Activated B cell treated with CpG ODN at 0.5 μM for 24 hours (primary cell): ENCODE measurements around the gene AKT3. TPM values are rescaled to one million over a fixed set of nuclear protein-coding genes. Genes with fewer than 3 reads are reported as not detected.

Source experiments
- ATAC-seq: fragments of 200-7000 bp; cut with Tn5 transposase; one replicate; pipeline ENCODE4 v1.10.0; 2021; ENCODE audit warnings: low read depth, mild to moderate bottlenecking, moderate library complexity
- CTCF ChIA-PET: fragments of 350-600 bp; sonication (Branson Sonifier 250); formaldehyde crosslinking; loops from one replicate; lab custom pipeline; 2021; ENCODE audit warnings: antibody characterized with exemption; lab: Charles Lee
- POLR2A ChIA-PET: fragments of 350-600 bp; sonication (Branson Sonifier 250); formaldehyde crosslinking; loops from one replicate; lab custom pipeline; 2021; ENCODE audit warnings: antibody characterized with exemption; lab: Charles Lee
- DNase-seq: peaks from one replicate; pipeline ENCODE4 v3.0.0; 2022
- H3K27ac Mint-ChIP-seq: one replicate; pipeline ENCODE4 v1.8.0; 2020; ENCODE audit warnings: mixed read lengths
- H3K27me3 Mint-ChIP-seq: one replicate; pipeline ENCODE4 v1.8.0; 2021; ENCODE audit warnings: mixed read lengths
- H3K36me3 Mint-ChIP-seq: one replicate; pipeline ENCODE4 v1.8.0; 2021; ENCODE audit warnings: low read depth, mixed read lengths
- H3K4me1 Mint-ChIP-seq: one replicate; pipeline ENCODE4 v1.8.0; 2021; ENCODE audit warnings: mixed read lengths
- H3K4me3 Mint-ChIP-seq: one replicate; pipeline ENCODE4 v1.8.0; 2020; ENCODE audit warnings: mild to moderate bottlenecking, mixed read lengths
- H3K9me3 Mint-ChIP-seq: one replicate; pipeline ENCODE4 v1.8.0; 2020; ENCODE audit warnings: mixed read lengths
- intact Hi-C: fragments of 100-400 bp; cut with micrococcal nuclease; formaldehyde crosslinking; loops from one replicate; pipeline ENCODE4 v1.15.1; 2024
- total RNA-seq: library from RNA; stranded (reverse); gene quantifications from 2 replicates; pipeline ENCODE4 v1.2.3, GENCODE V29; 2022
- TF ChIP-seq, protein P1 (sequence below): fragments of 200-600 bp; IDR thresholded peaks from one replicate; pipeline ENCODE4 v1.8.0; 2022; ENCODE audit warnings: antibody characterized with exemption, mild to moderate bottlenecking

The AKT3 gene
- total RNA-seq, 1 donor from 2014 or later, result 63.3 TPM

DNA sequence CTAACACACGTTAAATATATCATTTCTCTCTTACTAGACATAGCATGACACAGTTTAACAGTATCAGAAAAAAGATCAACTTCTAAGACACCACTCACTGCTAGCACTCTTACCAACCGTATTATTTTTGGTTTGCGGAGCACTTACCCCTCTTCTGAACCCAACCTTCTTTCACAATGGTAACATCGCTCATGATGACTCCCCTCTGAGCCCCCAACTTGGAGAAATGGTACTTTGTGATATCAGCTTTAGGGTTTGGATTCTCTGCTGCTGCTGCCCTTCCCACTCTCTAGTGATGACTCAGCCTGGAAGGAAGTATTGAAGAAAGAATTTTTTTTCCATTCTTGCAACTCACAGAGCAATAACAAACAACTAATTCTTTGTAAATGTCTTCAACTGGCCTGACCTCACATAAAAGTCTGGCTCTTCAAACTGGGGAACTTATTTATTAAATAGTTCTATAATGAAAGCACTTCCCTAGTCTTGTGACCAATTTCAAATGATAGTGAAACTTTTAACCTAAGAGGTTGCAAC lies 7.0 kb downstream of the AKT3 start:
- Mint-ChIP-seq H3K36me3 (peaks cover 8% of the 10 kb centered on the region), H3K4me3 (no peak overlapping the region), H3K27ac (no peak overlapping the region), H3K9me3 (peaks cover 2% of the 10 kb centered on the region), H3K4me1 (peaks cover 37% of the 10 kb centered on the region), H3K27me3 (no peaks in the 10 kb centered on the region)
- ATAC-seq (no peak), DNase-seq (no peak)
- TF ChIP-seq, protein P1, sequence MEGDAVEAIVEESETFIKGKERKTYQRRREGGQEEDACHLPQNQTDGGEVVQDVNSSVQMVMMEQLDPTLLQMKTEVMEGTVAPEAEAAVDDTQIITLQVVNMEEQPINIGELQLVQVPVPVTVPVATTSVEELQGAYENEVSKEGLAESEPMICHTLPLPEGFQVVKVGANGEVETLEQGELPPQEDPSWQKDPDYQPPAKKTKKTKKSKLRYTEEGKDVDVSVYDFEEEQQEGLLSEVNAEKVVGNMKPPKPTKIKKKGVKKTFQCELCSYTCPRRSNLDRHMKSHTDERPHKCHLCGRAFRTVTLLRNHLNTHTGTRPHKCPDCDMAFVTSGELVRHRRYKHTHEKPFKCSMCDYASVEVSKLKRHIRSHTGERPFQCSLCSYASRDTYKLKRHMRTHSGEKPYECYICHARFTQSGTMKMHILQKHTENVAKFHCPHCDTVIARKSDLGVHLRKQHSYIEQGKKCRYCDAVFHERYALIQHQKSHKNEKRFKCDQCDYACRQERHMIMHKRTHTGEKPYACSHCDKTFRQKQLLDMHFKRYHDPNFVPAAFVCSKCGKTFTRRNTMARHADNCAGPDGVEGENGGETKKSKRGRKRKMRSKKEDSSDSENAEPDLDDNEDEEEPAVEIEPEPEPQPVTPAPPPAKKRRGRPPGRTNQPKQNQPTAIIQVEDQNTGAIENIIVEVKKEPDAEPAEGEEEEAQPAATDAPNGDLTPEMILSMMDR, result no peak
- ChIA-PET POLR2A (no interaction called here), CTCF (no interaction called here)
- intact Hi-C loops, result no loop called here

DNA sequence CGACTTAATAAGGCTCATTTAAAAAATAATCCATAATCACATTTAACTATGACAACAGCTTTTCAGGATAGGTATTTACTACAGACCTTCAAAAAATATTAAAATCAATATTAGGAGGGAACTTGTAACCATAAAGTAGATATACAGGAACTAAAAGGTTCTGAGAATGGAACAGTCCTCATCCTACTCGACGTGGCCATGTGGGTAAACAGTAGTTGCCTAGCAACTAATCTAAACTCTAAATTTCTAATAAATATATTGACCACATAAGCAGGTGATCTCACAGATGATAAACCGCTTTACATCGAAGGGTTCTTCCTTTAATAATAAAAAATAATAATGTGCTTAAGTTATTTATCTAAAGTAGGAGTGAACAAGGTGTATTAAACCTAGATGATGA lies 7.9 kb downstream of the AKT3 start:
- no peak overlapping the region for H3K4me3 Mint-ChIP-seq
- H3K4me1 Mint-ChIP-seq, result peaks cover 38% of the 10 kb centered on the region
- H3K27me3 Mint-ChIP-seq, result no peaks in the 10 kb centered on the region
- ATAC-seq, result no peak
- no peak overlapping the region for H3K27ac Mint-ChIP-seq
- TF ChIP-seq, protein P1, result no peak
- no peak for DNase-seq
- ChIA-PET POLR2A (no interaction called here), CTCF (no interaction called here)
- intact Hi-C loops, result no loop called here
- peaks cover 12% of the 10 kb centered on the region for H3K36me3 Mint-ChIP-seq
- H3K9me3 Mint-ChIP-seq, result peaks cover 2% of the 10 kb centered on the region

DNA sequence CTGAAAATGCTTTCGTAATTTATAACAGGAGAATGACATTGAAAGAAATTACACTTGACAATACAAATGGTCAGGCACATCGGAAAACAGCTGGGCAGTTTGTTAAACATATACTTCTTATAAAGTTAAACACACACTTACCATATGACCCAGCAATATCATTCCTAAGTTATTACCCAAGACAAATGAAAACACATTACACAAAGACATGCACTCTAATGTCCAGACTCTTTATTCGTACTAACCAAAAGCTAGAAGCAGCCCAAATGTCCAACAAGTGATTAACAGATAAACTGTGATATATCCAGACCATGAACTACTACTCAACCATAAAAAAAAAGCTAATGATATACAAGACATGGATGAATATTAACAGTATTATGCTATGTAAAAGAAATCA lies 8.5 kb downstream of the AKT3 start:
- Mint-ChIP-seq H3K36me3 (peaks cover 18% of the 10 kb centered on the region), H3K4me1 (peaks cover 33% of the 10 kb centered on the region), H3K27me3 (no peaks in the 10 kb centered on the region), H3K4me3 (no peak overlapping the region), H3K27ac (no peak overlapping the region), H3K9me3 (peaks cover 2% of the 10 kb centered on the region)
- ChIA-PET POLR2A (no interaction called here), CTCF (no interaction called here)
- TF ChIP-seq, protein P1, result no peak
- no peak for DNase-seq
- intact Hi-C loops, result no loop called here
- no peak for ATAC-seq

DNA sequence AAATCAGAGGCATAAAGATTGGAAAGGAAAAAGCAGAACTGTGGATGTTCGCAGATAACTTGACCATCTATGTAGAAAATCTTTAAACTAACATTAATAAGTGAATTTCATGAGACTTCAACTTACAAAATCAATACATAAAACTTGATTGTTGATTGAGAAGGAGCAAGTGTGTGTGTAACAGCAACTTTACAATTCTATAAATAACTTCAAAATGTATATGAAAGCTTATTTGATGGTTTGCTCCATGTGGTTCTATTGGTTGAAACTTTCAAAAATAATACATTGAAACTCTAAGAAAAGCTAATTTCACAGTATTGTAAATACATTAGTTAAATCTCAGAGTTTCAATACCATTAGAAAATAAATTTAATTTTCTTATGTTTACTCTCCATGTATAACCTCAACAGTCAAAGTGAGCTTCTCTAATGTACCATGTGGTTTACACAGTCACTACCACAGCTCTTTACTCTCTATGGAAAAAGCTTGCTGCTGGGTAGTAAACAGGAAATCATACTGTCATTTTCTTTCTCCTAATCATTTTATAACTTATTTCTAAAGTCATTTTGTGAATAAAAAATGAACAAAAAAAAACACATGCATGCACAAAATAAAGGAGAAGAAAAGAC lies 12.0 kb downstream of the AKT3 start:
- ATAC-seq, result no peak
- CTCF ChIA-PET, result no interaction called here
- Mint-ChIP-seq H3K27ac (no peak overlapping the region), H3K27me3 (no peaks in the 10 kb centered on the region), H3K9me3 (peaks cover 9% of the 10 kb centered on the region), H3K36me3 (peaks cover 41% of the 10 kb centered on the region), H3K4me1 (peaks cover 21% of the 10 kb centered on the region), H3K4me3 (no peak overlapping the region)
- intact Hi-C loops, result no loop called here
- POLR2A ChIA-PET, result interaction anchor here (0.9 to 1.1 kb wide), 2 partner anchors 12 kb away, joined by 4 to 5 read pairs; partner anchors contain the start of gene AKT3
- TF ChIP-seq, protein P1, result no peak
- DNase-seq, result no peak

DNA sequence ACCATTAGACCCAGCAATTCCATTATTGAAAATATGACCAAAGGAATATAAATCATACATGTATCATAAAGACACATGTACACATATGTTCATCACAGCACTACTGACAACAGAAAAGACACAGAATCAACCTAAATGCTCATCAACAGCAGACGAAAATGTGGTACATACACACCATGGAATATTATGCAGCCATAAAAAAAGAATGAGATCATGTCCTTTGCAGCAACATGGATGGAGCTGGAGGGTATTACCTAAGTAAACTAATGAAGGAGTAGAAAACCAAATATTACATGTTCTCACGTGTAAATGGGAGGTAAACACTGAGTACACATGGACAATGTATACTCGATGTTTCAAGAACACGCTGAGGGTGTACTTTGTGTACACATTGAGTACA lies 15.9 kb downstream of the AKT3 start:
- no peak overlapping the region for H3K4me3 Mint-ChIP-seq
- intact Hi-C loops, result no loop called here
- no peaks in the 10 kb centered on the region for H3K27me3 Mint-ChIP-seq
- peaks cover 34% of the 10 kb centered on the region for H3K36me3 Mint-ChIP-seq
- TF ChIP-seq, protein P1, result no peak
- DNase-seq (no peak), ATAC-seq (no peak)
- peaks cover 12% of the 10 kb centered on the region for H3K4me1 Mint-ChIP-seq
- peaks cover 9% of the 10 kb centered on the region for H3K9me3 Mint-ChIP-seq
- H3K27ac Mint-ChIP-seq, result no peak overlapping the region
- CTCF ChIA-PET, result no interaction called here
- POLR2A ChIA-PET, result interaction anchor here (0.5 kb wide), 1 partner anchor 91 kb away, joined by 3 read pairs; no protein-coding TSS in a partner anchor
